Fibroblast of skin of left biceps (primary cell): ENCODE measurements around the gene LRBA.

Source experiments
- DNase-seq, 2 experiments: peaks; one replicate each; pipeline ENCODE4 v3.0.0-alpha.2; 2013; ENCODE audit warnings: low read depth in 2 of 2

Gene LRBA

GRCh38 chr4:150216726-150217125 is 798.4 kb downstream of the LRBA start:
- DNase-seq = no peak

GRCh38 chr4:150215601-150216000 is 799.5 kb downstream of the LRBA start:
- no peak for DNase-seq
